Activated CD8-positive, alpha-beta T cell treated with anti-CD3 and anti-CD28 coated beads, Interleukin-2, amount 10 ng/mL, durations not matched to agents 7 days and 5 days (primary cell): ENCODE measurements around the gene DIS3L2. TPM values are rescaled to one million over a fixed set of nuclear protein-coding genes. Genes with fewer than 3 reads are reported as not detected.
A peak's percentile ranks its signal among the peaks of the same experiment; 100 is the strongest.

Experiments used
- ATAC-seq: fragments of 150-1000 bp; cut with Tn5 transposase; one replicate; pipeline ENCODE4 v1.10.0; 2021; ENCODE audit warnings: moderate library complexity
- CTCF ChIA-PET: fragments of 350-600 bp; sonication (Branson Sonifier 250); formaldehyde crosslinking; loops from one replicate; lab custom pipeline; 2021; ENCODE audit warnings: antibody characterized with exemption; lab: Charles Lee
- POLR2A ChIA-PET: fragments of 350-600 bp; sonication (Branson Sonifier 250); formaldehyde crosslinking; loops from one replicate; lab custom pipeline; 2021; ENCODE audit warnings: antibody characterized with exemption; lab: Charles Lee
- DNase-seq: peaks from one replicate; pipeline ENCODE4 v3.0.0-alpha.2; 2020
- H3K27ac Mint-ChIP-seq: one replicate; pipeline ENCODE4 v1.8.0; 2021; ENCODE audit warnings: mild to moderate bottlenecking, mixed read lengths
- H3K27me3 Mint-ChIP-seq: one replicate; pipeline ENCODE4 v1.8.0; 2021; ENCODE audit warnings: low read depth, mixed read lengths
- H3K36me3 Mint-ChIP-seq: one replicate; pipeline ENCODE4 v1.8.0; 2021; ENCODE audit warnings: low read depth, mixed read lengths
- H3K4me1 Mint-ChIP-seq: one replicate; pipeline ENCODE4 v1.8.0; 2021; ENCODE audit warnings: low read depth, mixed read lengths
- H3K4me3 Mint-ChIP-seq: one replicate; pipeline ENCODE4 v1.8.0; 2021; ENCODE audit warnings: mild to moderate bottlenecking, mixed read lengths
- H3K9me3 Mint-ChIP-seq: one replicate; pipeline ENCODE4 v1.8.0; 2022; ENCODE audit warnings: mixed read lengths; ENCODE audit not compliant: insufficient read depth
- total RNA-seq, 2 experiments: library from RNA; stranded (reverse); gene quantifications; one replicate each; pipeline ENCODE4 v1.2.3, GENCODE V29; 2021

DIS3L2 gene
- total RNA-seq, 2 experiments from 2014 or later = 32.2 to 36.2 TPM

- Mint-ChIP-seq H3K27ac (no peak overlapping the region), H3K4me1 (peaks cover 11% of the 10 kb centered on the region), H3K36me3 (peaks cover 9% of the 10 kb centered on the region), H3K4me3 (no peak overlapping the region), H3K27me3 (no peaks in the 10 kb centered on the region), H3K9me3 (no peaks in the 10 kb centered on the region)
- CTCF ChIA-PET = no interaction called here
- DNase-seq = no peak
- POLR2A ChIA-PET = no interaction called here
- no peak for ATAC-seq
These were observed 248.8 kb downstream of the DIS3L2 start for GRCh38 chr2:232210306-232210705.

GRCh38 chr2:232211743-232212686 lies 250.5 kb downstream of the DIS3L2 start:
- peaks cover 9% of the 10 kb centered on the region for H3K36me3 Mint-ChIP-seq
- ATAC-seq (no peak), DNase-seq (no peak)
- no peak overlapping the region for H3K4me3 Mint-ChIP-seq
- no peaks in the 10 kb centered on the region for H3K27me3 Mint-ChIP-seq
- no peaks in the 10 kb centered on the region for H3K9me3 Mint-ChIP-seq
- no peak overlapping the region for H3K27ac Mint-ChIP-seq
- POLR2A ChIA-PET = no interaction called here
- peaks cover 11% of the 10 kb centered on the region for H3K4me1 Mint-ChIP-seq
- CTCF ChIA-PET = no interaction called here

- Mint-ChIP-seq H3K36me3 (peaks cover 9% of the 10 kb centered on the region), H3K27ac (no peak overlapping the region), H3K27me3 (no peaks in the 10 kb centered on the region), H3K4me1 (peaks cover 11% of the 10 kb centered on the region), H3K9me3 (no peaks in the 10 kb centered on the region), H3K4me3 (no peak overlapping the region)
- ATAC-seq (no peak), DNase-seq (no peak)
- POLR2A ChIA-PET = no interaction called here
- CTCF ChIA-PET = no interaction called here
These were observed 251.7 kb downstream of the DIS3L2 start for GRCh38 chr2:232213176-232213575.

- ATAC-seq (no peak), DNase-seq (no peak)
- Mint-ChIP-seq H3K27ac (no peak overlapping the region), H3K4me3 (no peak overlapping the region), H3K36me3 (peaks cover 9% of the 10 kb centered on the region), H3K4me1 (peaks cover 17% of the 10 kb centered on the region), H3K9me3 (no peaks in the 10 kb centered on the region), H3K27me3 (no peaks in the 10 kb centered on the region)
- ChIA-PET POLR2A (no interaction called here), CTCF (no interaction called here)
These were observed 252.5 kb downstream of the DIS3L2 start for GRCh38 chr2:232214053-232214452.

GRCh38 chr2:232216028-232216427 lies 254.5 kb downstream of the DIS3L2 start:
- H3K4me1 Mint-ChIP-seq = peaks cover 25% of the 10 kb centered on the region
- ATAC-seq = no peak
- no peak overlapping the region for H3K4me3 Mint-ChIP-seq
- no peak for DNase-seq
- ChIA-PET CTCF (no interaction called here), POLR2A (no interaction called here)
- H3K27ac Mint-ChIP-seq = no peak overlapping the region
- no peaks in the 10 kb centered on the region for H3K27me3 Mint-ChIP-seq
- H3K9me3 Mint-ChIP-seq = no peaks in the 10 kb centered on the region
- peaks cover 6% of the 10 kb centered on the region for H3K36me3 Mint-ChIP-seq

- Mint-ChIP-seq H3K4me1 (peaks cover 14% of the 10 kb centered on the region), H3K36me3 (no peaks in the 10 kb centered on the region), H3K9me3 (no peaks in the 10 kb centered on the region), H3K4me3 (no peak overlapping the region), H3K27ac (peak overlapping the region; percentile 33), H3K27me3 (no peaks in the 10 kb centered on the region)
- no peak for ATAC-seq
- ChIA-PET CTCF (no interaction called here), POLR2A (no interaction called here)
- DNase-seq = no peak
These were observed 257.4 kb downstream of the DIS3L2 start for GRCh38 chr2:232218778-232219495.

GRCh38 chr2:232219496-232219870 lies 258.0 kb downstream of the DIS3L2 start:
- no peak for ATAC-seq
- peaks cover 14% of the 10 kb centered on the region for H3K4me1 Mint-ChIP-seq
- ChIA-PET POLR2A (no interaction called here), CTCF (no interaction called here)
- peak overlapping the region; percentile 33 for H3K27ac Mint-ChIP-seq
- no peaks in the 10 kb centered on the region for H3K36me3 Mint-ChIP-seq
- H3K27me3 Mint-ChIP-seq = no peaks in the 10 kb centered on the region
- no peak overlapping the region for H3K4me3 Mint-ChIP-seq
- H3K9me3 Mint-ChIP-seq = no peaks in the 10 kb centered on the region
- no peak for DNase-seq

GRCh38 chr2:232219932-232220331 lies 258.4 kb downstream of the DIS3L2 start:
- H3K27me3 Mint-ChIP-seq = no peaks in the 10 kb centered on the region
- ChIA-PET CTCF (no interaction called here), POLR2A (no interaction called here)
- ATAC-seq (no peak), DNase-seq (no peak)
- H3K9me3 Mint-ChIP-seq = no peaks in the 10 kb centered on the region
- H3K4me1 Mint-ChIP-seq = peaks cover 14% of the 10 kb centered on the region
- no peak overlapping the region for H3K4me3 Mint-ChIP-seq
- H3K36me3 Mint-ChIP-seq = no peaks in the 10 kb centered on the region
- H3K27ac Mint-ChIP-seq = no peak overlapping the region

GRCh38 chr2:232225429-232225828 lies 263.9 kb downstream of the DIS3L2 start:
- Mint-ChIP-seq H3K4me3 (no peak overlapping the region), H3K4me1 (no peaks in the 10 kb centered on the region), H3K36me3 (no peaks in the 10 kb centered on the region), H3K27me3 (no peaks in the 10 kb centered on the region), H3K27ac (no peak overlapping the region), H3K9me3 (no peaks in the 10 kb centered on the region)
- no peak for ATAC-seq
- DNase-seq = no peak
- POLR2A ChIA-PET = no interaction called here
- CTCF ChIA-PET = interaction anchor here (1.0 kb wide), 1 partner anchor 14 kb away, joined by 3 read pairs; no protein-coding TSS in a partner anchor

GRCh38 chr2:232225895-232226294 lies 264.4 kb downstream of the DIS3L2 start:
- ChIA-PET POLR2A (no interaction called here), CTCF (interaction anchor here (1.0 kb wide), 1 partner anchor 13 kb away, joined by 3 read pairs; no protein-coding TSS in a partner anchor)
- no peak overlapping the region for H3K27ac Mint-ChIP-seq
- no peaks in the 10 kb centered on the region for H3K9me3 Mint-ChIP-seq
- no peaks in the 10 kb centered on the region for H3K36me3 Mint-ChIP-seq
- ATAC-seq (no peak), DNase-seq (no peak)
- H3K4me1 Mint-ChIP-seq = no peaks in the 10 kb centered on the region
- H3K27me3 Mint-ChIP-seq = no peaks in the 10 kb centered on the region
- no peak overlapping the region for H3K4me3 Mint-ChIP-seq

- H3K4me3 Mint-ChIP-seq = no peak overlapping the region
- DNase-seq = no peak
- ATAC-seq = no peak
- no peaks in the 10 kb centered on the region for H3K27me3 Mint-ChIP-seq
- CTCF ChIA-PET = interaction anchor here (0.6 to 1.4 kb wide), 2 partner anchors 100 to 182 kb away, joined by 3 read pairs; no protein-coding TSS in a partner anchor
- H3K4me1 Mint-ChIP-seq = peaks cover 14% of the 10 kb centered on the region
- no peaks in the 10 kb centered on the region for H3K9me3 Mint-ChIP-seq
- no peak overlapping the region for H3K27ac Mint-ChIP-seq
- POLR2A ChIA-PET = no interaction called here
- no peaks in the 10 kb centered on the region for H3K36me3 Mint-ChIP-seq
These were observed 266.8 kb downstream of the DIS3L2 start for GRCh38 chr2:232228332-232228731.
